Measurements from ENCODE around the gene MAPRE2. TPM values are rescaled to one million over a fixed set of nuclear protein-coding genes. Genes with fewer than 3 reads are reported as not detected.

Gene MAPRE2
- total RNA-seq, 2 experiments from 2014 or later, result 70.1 to 74.0 TPM

GRCh38 chr18:35063875-35064690 lies 22.9 kb downstream of the MAPRE2 start:
- no peaks in the 10 kb centered on the region for H3K9me3 Mint-ChIP-seq
- DNase-seq, result no peak
- H3K27me3 Mint-ChIP-seq, result no peaks in the 10 kb centered on the region
- H3K4me3 Mint-ChIP-seq, result no peak overlapping the region
- H3K4me1 Mint-ChIP-seq, result peaks cover 59% of the 10 kb centered on the region
- H3K27ac Mint-ChIP-seq, result no peak overlapping the region
- peaks cover 12% of the 10 kb centered on the region for H3K36me3 Mint-ChIP-seq

GRCh38 chr18:35067454-35067853 lies 26.2 kb downstream of the MAPRE2 start:
- H3K9me3 Mint-ChIP-seq, result no peaks in the 10 kb centered on the region
- peaks cover 19% of the 10 kb centered on the region for H3K36me3 Mint-ChIP-seq
- H3K27me3 Mint-ChIP-seq, result no peaks in the 10 kb centered on the region
- DNase-seq, result no peak
- H3K4me1 Mint-ChIP-seq, result peaks cover 44% of the 10 kb centered on the region
- H3K27ac Mint-ChIP-seq, result no peak overlapping the region
- H3K4me3 Mint-ChIP-seq, result no peak overlapping the region

DNA sequence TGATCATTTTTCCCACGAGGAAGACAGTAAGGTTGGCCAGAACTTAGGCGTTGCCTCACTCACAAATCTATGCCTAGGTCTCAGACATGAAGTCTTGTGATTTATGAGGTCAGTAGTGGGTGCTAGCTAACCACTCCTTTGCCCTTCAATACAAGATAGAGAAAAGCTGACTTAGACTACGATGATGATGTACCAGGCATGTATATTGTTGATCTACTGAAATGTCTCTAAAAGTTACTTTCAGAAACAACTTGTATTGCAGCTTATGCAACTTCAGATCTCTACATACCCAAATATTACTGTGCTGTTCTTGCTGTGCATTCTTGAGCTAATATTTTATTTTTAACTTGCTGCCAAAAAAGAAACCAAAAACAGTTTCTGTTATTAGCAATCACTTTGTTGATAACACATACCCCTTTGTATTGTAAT lies 30.6 kb downstream of the MAPRE2 start:
- Mint-ChIP-seq H3K36me3 (peaks cover 22% of the 10 kb centered on the region), H3K27me3 (no peaks in the 10 kb centered on the region), H3K4me1 (peaks cover 57% of the 10 kb centered on the region), H3K27ac (peak overlapping the region; percentile 55), H3K4me3 (no peak overlapping the region), H3K9me3 (no peaks in the 10 kb centered on the region)
- DNase-seq, result no peak

- Mint-ChIP-seq H3K4me1 (peaks cover 57% of the 10 kb centered on the region), H3K9me3 (no peaks in the 10 kb centered on the region), H3K36me3 (peaks cover 21% of the 10 kb centered on the region), H3K27me3 (no peaks in the 10 kb centered on the region), H3K4me3 (no peak overlapping the region), H3K27ac (no peak overlapping the region)
- no peak for DNase-seq
These were observed 31.4 kb downstream of the MAPRE2 start for GRCh38 chr18:35072616-35073015.

DNA sequence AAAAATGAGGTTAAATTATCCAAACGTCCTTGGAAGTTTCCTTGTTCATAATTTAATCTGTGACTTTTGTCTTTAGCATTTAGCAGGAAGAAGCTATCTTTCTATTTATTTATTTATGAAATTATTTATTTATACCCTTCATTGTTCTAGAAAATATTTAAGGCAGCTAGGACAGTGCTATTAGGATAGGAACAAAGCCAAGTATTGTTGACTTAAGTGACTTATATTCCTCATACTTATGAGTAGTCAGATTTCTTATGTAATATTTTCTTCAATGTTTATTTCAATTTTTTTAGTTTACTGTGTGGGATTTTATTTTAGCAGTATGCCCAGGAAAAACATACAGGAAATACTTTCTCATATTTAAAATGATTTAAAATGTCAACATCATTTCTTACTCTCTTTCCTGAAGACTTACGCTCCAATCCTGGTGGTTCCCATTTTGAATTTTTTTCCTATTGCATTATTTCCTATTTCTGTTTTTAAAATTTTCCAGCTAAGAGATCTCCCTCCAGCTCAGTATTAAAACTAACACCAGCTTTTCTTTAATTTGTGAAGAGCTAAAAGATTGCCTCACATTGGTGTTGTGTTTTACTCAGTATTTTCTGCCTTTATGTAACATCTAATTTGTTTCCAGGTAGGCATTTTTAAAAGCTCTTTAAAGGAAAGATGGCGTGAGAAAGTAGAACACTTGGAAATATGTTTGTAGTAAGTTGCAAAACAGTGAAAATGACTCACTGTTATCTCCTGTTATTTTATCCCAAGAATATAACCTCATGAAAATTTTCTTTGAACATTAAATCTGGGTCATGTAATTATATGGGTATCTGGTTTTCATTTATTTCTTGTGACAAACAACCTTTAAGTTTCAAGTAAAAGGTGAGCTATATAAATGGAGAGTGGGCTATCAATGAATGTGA lies 32.2 kb downstream of the MAPRE2 start:
- Mint-ChIP-seq H3K4me3 (no peak overlapping the region), H3K27ac (peak overlapping the region; percentile 27), H3K9me3 (no peaks in the 10 kb centered on the region), H3K4me1 (peaks cover 59% of the 10 kb centered on the region), H3K27me3 (no peaks in the 10 kb centered on the region), H3K36me3 (peaks cover 21% of the 10 kb centered on the region)
- no peak for DNase-seq

- Mint-ChIP-seq H3K4me1 (peaks cover 52% of the 10 kb centered on the region), H3K36me3 (peaks cover 28% of the 10 kb centered on the region)
These were observed 33.4 kb downstream of the MAPRE2 start for GRCh38 chr18:35074581-35074980.

GRCh38 chr18:35075132-35075531 lies 33.9 kb downstream of the MAPRE2 start:
- no peaks in the 10 kb centered on the region for H3K27me3 Mint-ChIP-seq
- H3K27ac Mint-ChIP-seq, result no peak overlapping the region
- H3K36me3 Mint-ChIP-seq, result peaks cover 32% of the 10 kb centered on the region
- no peaks in the 10 kb centered on the region for H3K9me3 Mint-ChIP-seq
- no peak for DNase-seq
- peaks cover 52% of the 10 kb centered on the region for H3K4me1 Mint-ChIP-seq
- no peak overlapping the region for H3K4me3 Mint-ChIP-seq

More at GRCh38 chr18:35074581-35074980, 33.4 kb downstream of the MAPRE2 start:
- Mint-ChIP-seq H3K4me3 (no peak overlapping the region), H3K9me3 (no peaks in the 10 kb centered on the region), H3K27ac (no peak overlapping the region), H3K27me3 (no peaks in the 10 kb centered on the region)
- DNase-seq, result no peak

DNA sequence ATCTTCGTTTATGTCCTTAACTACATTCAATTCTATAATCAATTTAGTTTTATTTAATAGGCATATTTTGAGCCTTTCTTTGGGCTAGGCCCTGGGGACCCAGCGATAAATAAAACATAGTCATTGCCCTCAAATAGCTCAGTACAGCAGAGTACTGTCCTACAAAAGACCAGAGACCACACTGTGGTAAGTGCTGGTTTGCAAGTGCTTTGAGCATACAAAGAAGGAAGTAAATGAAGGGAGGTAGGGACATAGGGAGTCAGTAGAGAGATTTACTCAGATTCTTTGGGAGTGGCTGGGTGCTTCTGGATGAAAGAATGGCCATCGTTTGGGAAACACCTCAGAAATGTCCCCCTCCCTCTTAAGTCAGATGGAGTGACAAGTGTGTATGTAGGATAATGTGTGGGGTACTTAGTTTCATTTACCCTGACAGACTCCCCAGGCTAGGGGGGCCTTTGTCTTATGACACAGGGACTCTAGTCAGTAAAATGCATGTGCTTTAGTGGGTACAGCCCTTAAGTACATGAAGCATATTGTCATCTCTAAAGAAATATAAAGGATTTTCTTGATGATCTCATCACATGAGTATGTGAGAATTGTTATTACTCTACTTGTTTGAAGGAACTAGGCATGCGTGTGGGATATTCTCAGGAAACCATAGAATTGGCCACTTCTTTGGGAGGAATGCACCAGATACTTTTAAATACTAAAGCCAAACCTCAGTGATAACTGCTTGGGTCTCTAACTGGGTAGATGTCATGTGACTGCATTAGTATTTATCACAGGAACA lies 35.1 kb downstream of the MAPRE2 start:
- Mint-ChIP-seq H3K9me3 (no peaks in the 10 kb centered on the region), H3K4me1 (peaks cover 52% of the 10 kb centered on the region), H3K36me3 (peaks cover 27% of the 10 kb centered on the region), H3K27ac (no peak overlapping the region), H3K27me3 (no peaks in the 10 kb centered on the region), H3K4me3 (no peak overlapping the region)
- DNase-seq, result no peak

- no peak for DNase-seq
- no peaks in the 10 kb centered on the region for H3K27me3 Mint-ChIP-seq
- H3K9me3 Mint-ChIP-seq, result no peaks in the 10 kb centered on the region
- H3K36me3 Mint-ChIP-seq, result peaks cover 27% of the 10 kb centered on the region
- H3K4me1 Mint-ChIP-seq, result peaks cover 45% of the 10 kb centered on the region
- no peak overlapping the region for H3K27ac Mint-ChIP-seq
- no peak overlapping the region for H3K4me3 Mint-ChIP-seq
These were observed 36.7 kb downstream of the MAPRE2 start for GRCh38 chr18:35077937-35078336.

GRCh38 chr18:35080058-35080457 lies 38.8 kb downstream of the MAPRE2 start:
- no peak overlapping the region for H3K27ac Mint-ChIP-seq
- H3K27me3 Mint-ChIP-seq, result no peaks in the 10 kb centered on the region
- no peak for DNase-seq
- no peak overlapping the region for H3K4me3 Mint-ChIP-seq
- H3K9me3 Mint-ChIP-seq, result no peaks in the 10 kb centered on the region
- H3K4me1 Mint-ChIP-seq, result peaks cover 39% of the 10 kb centered on the region
- H3K36me3 Mint-ChIP-seq, result peaks cover 32% of the 10 kb centered on the region

GRCh38 chr18:35083174-35083712 lies 42.0 kb downstream of the MAPRE2 start:
- Mint-ChIP-seq H3K36me3 (peaks cover 34% of the 10 kb centered on the region), H3K27me3 (no peaks in the 10 kb centered on the region), H3K9me3 (no peaks in the 10 kb centered on the region), H3K27ac (no peak overlapping the region), H3K4me3 (no peak overlapping the region), H3K4me1 (peaks cover 40% of the 10 kb centered on the region)
- no peak for DNase-seq

GRCh38 chr18:35084494-35085449 lies 43.6 kb downstream of the MAPRE2 start:
- no peak for DNase-seq
- Mint-ChIP-seq H3K27ac (no peak overlapping the region), H3K4me3 (no peak overlapping the region), H3K27me3 (no peaks in the 10 kb centered on the region), H3K36me3 (peaks cover 32% of the 10 kb centered on the region), H3K9me3 (no peaks in the 10 kb centered on the region), H3K4me1 (peaks cover 46% of the 10 kb centered on the region)

DNA sequence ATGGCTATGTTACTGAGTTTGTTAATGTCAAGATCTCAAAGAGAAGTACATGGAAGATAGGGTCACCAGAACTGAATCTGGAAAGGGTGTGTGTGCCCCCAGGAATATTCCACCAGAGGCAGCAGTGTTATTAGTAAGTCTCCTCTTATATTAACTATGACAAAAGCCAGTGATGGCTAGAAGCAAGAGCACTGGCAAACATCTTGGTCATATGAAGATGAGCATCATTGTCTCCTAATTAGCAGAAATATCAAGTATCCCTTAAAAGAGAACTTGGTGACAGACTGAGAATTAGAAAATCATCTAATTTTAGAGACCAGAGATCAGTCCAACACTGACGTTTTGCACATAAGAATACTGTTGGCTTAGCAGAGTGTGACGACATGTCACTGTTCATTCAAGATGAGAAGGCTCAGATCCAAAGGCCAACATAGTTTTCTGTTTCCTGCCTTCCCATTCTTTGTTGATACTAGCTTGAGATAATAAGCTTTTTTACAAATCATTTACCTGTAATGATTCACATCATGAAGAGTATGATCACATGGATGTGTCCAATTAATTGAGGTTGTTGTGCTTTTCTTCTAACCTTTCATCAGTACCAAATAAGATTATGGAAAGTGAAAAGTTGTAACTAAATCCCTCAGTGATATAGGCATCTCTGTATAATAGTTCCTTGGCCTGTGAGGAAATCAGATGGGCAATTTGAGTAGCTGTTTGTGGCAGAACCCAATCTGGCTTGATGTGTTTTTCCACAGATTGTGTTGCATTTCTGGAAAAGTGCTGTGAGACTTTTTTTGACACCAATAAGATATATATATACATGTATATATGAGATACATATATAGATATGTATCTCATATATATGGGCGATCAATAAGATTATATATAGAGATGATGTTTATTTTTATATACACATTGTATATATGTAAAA lies 44.5 kb downstream of the MAPRE2 start:
- no peak overlapping the region for H3K4me3 Mint-ChIP-seq
- peaks cover 46% of the 10 kb centered on the region for H3K4me1 Mint-ChIP-seq
- no peak overlapping the region for H3K27ac Mint-ChIP-seq
- peaks cover 35% of the 10 kb centered on the region for H3K36me3 Mint-ChIP-seq
- no peaks in the 10 kb centered on the region for H3K9me3 Mint-ChIP-seq
- H3K27me3 Mint-ChIP-seq, result no peaks in the 10 kb centered on the region
- no peak for DNase-seq

Measured in activated naive CD8-positive, alpha-beta T cell treated with anti-CD3 and anti-CD28 coated beads for 36 hours (primary cell).